Prostate gland (tissue), 2 donors: ENCODE data around the gene POP7.

Experiments
- CTCF ChIP-seq, 4 experiments: fragments of 200-600 bp in 2 of 4; fragments of 450-650 bp in 2 of 4; sonication (generic) in 2 of 4; IDR thresholded peaks; 1 replicate in 3 of 4; 2 replicates in 1 of 4; pipeline ENCODE4 v1.5.1; 2016 to 2019; ENCODE audit warnings: antibody characterized with exemption in 4 of 4, mild to moderate bottlenecking in 2 of 4, moderate library complexity in 2 of 4
- POLR2A ChIP-seq: fragments of 450-650 bp; IDR thresholded peaks from one replicate; pipeline ENCODE4 v1.6.1; 2016; ENCODE audit warnings: antibody characterized with exemption, mild to moderate bottlenecking

DNA sequence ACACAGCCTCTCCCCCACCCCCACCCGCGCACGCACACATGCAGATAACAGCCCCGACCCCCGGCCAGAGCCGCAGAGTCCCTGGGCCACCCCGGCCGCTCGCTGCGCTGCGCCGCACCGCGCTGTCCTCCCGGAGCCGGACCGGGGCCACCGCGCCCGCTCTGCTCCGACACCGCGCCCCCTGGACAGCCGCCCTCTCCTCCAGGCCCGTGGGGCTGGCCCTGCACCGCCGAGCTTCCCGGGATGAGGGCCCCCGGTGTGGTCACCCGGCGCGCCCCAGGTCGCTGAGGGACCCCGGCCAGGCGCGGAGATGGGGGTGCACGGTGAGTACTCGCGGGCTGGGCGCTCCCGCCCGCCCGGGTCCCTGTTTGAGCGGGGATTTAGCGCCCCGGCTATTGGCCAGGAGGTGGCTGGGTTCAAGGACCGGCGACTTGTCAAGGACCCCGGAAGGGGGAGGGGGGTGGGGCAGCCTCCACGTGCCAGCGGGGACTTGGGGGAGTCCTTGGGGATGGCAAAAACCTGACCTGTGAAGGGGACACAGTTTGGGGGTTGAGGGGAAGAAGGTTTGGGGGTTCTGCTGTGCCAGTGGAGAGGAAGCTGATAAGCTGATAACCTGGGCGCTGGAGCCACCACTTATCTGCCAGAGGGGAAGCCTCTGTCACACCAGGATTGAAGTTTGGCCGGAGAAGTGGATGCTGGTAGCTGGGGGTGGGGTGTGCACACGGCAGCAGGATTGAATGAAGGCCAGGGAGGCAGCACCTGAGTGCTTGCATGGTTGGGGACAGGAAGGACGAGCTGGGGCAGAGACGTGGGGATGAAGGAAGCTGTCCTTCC lies 15.0 kb downstream of the POP7 start:
- TF ChIP-seq CTCF (IDR thresholded peaks at IDR 0.05) (no peak), POLR2A (no peak)
